WI38 (cell line): ENCODE measurements around the gene TRDN.

Experiments used
- H3K4me3 ChIP-seq: 2 replicates; pipeline ENCODE4 v1.5.1; 2011; ENCODE audit warnings: low read depth, mild to moderate bottlenecking, control low read depth, low read length
- TF ChIP-seq, protein P1 (sequence below): IDR thresholded peaks from 2 replicates; pipeline ENCODE4 v1.5.1; 2012; ENCODE audit warnings: low read depth, mild to moderate bottlenecking, control low read depth, low read length

Gene TRDN

GRCh38 chr6:123547216-123547978 lies 89.4 kb downstream of the TRDN start:
- H3K4me3 ChIP-seq: no peak overlapping the region
- TF ChIP-seq, protein P1, sequence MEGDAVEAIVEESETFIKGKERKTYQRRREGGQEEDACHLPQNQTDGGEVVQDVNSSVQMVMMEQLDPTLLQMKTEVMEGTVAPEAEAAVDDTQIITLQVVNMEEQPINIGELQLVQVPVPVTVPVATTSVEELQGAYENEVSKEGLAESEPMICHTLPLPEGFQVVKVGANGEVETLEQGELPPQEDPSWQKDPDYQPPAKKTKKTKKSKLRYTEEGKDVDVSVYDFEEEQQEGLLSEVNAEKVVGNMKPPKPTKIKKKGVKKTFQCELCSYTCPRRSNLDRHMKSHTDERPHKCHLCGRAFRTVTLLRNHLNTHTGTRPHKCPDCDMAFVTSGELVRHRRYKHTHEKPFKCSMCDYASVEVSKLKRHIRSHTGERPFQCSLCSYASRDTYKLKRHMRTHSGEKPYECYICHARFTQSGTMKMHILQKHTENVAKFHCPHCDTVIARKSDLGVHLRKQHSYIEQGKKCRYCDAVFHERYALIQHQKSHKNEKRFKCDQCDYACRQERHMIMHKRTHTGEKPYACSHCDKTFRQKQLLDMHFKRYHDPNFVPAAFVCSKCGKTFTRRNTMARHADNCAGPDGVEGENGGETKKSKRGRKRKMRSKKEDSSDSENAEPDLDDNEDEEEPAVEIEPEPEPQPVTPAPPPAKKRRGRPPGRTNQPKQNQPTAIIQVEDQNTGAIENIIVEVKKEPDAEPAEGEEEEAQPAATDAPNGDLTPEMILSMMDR: no peak

DNA sequence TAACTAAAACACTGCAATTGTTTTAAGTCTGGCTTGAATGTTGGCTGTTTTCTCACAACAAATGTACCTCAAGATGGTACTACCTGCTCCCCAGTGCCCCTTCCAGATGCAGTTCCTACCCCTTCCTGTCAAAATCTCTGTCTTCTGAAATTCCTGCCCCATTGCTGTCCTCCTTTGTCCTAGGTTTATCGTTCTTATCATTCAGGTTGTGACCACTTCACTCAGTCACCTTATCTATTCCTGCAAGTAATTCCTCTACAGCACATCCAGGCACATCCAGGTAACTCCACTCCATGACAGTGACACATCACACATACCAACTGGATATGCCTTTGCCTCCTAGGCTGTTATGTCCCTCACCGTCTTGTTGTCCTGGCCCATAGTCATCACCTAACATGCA lies 90.2 kb downstream of the TRDN start:
- no peak overlapping the region for H3K4me3 ChIP-seq
- TF ChIP-seq, protein P1: no peak

GRCh38 chr6:123541462-123541861 lies 95.3 kb downstream of the TRDN start:
- no peak overlapping the region for H3K4me3 ChIP-seq
- TF ChIP-seq, protein P1: no peak

- H3K4me3 ChIP-seq: no peak overlapping the region
- TF ChIP-seq, protein P1: no peak
Observed at GRCh38 chr6:123533862-123534648, 102.7 kb downstream of the TRDN start.

DNA sequence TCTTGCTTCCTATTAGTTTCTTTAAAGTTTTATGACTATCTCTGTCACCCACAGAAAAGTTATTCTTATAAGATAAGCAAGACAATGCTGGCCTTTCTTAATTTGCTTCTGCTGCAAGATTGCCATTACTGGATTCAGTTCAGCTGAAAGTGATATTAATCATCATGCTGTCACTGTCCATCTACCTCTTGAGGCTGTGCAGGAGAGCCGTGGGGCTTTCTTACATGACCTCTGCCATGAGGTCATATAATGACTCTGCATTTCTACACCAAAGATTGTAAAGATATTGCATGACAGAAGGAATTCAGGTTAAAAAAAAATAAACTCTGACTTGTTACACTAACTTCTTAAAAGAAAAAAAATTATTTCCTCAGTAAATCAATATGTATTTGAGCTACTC lies 106.9 kb downstream of the TRDN start:
- TF ChIP-seq, protein P1: no peak
- H3K4me3 ChIP-seq: no peak overlapping the region

DNA sequence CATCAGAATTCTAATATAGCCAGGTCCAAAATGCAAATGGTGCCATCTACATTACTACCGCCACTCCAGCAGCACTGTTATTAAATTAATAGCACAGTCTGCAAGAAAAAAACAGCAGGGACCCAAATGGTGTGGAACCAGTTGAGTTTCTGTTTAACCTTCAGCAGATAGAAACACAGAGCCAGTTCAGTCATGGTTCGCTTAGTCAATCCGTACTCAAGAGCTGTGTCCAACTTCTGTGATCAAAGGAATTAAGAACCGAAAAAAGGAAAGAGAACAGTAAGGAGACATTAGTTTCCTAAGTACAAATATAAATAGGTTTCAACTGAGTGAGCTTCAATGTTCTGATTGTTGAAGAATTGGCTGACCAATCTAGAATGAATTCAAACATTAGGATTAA lies 107.7 kb downstream of the TRDN start:
- no peak overlapping the region for H3K4me3 ChIP-seq
- TF ChIP-seq, protein P1: no peak

GRCh38 chr6:123527406-123527805 lies 109.3 kb downstream of the TRDN start:
- TF ChIP-seq, protein P1: no peak
- H3K4me3 ChIP-seq: no peak overlapping the region
